T-helper 2 cell treated with Interferon-gamma antibody and Interleukin-4, amounts not matched to agents 5 μg/mL and 100 μg/mL, for 36 hours (primary cell): ENCODE results near the gene TMX2.
A peak's percentile ranks its signal among the peaks of the same experiment; 100 is the strongest.
"Not testable (repeated sequence)": the region's sequence is repeated elsewhere in the genome, so short reads cannot be mapped to it uniquely, and the experiment has no call there.

Source experiments
- DNase-seq: peaks from one replicate; pipeline ENCODE4 v3.0.0; 2021; ENCODE audit warnings: low spot score
- H3K27ac Mint-ChIP-seq: one replicate; pipeline ENCODE4 v1.8.0; 2021; ENCODE audit warnings: mild to moderate bottlenecking, mixed read lengths
- H3K27me3 Mint-ChIP-seq: one replicate; pipeline ENCODE4 v1.8.0; 2021; ENCODE audit warnings: low read depth, mixed read lengths
- H3K36me3 Mint-ChIP-seq: one replicate; pipeline ENCODE4 v1.8.0; 2021; ENCODE audit warnings: low read depth, mixed read lengths
- H3K4me1 Mint-ChIP-seq: one replicate; pipeline ENCODE4 v1.8.0; 2021; ENCODE audit warnings: low read depth, mixed read lengths
- H3K4me3 Mint-ChIP-seq: one replicate; pipeline ENCODE4 v1.8.0; 2022; ENCODE audit warnings: mild to moderate bottlenecking, moderate library complexity, mixed read lengths
- H3K9me3 Mint-ChIP-seq: one replicate; pipeline ENCODE4 v1.8.0; 2021; ENCODE audit warnings: mixed read lengths

The TMX2 gene

DNA sequence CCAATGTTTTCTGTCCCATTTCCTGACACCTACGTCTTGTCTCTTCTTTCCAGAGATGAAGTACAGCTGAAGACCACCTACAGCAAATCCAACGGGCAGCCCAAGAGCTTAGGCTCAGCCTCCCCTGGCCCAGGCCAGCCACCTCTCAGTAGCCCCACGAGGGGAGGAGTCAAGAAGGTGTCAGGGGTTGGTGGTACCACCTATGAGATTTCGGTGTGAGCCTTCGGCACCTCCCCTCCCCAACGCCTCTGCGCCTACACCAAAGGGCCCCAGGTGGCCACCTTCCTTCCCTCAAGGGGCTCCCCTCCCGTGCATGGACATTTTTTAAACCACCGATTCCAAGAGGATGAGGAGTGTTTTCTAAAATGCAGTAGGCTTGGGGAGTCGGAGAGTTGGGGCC is 12.6 kb upstream of the TMX2 start:
- no peak for DNase-seq
- Mint-ChIP-seq H3K36me3 (peaks cover 58% of the 10 kb centered on the region), H3K27me3 (no peaks in the 10 kb centered on the region), H3K4me3 (no peak overlapping the region), H3K9me3 (no peaks in the 10 kb centered on the region), H3K27ac (no peak overlapping the region), H3K4me1 (no peaks in the 10 kb centered on the region)

DNA sequence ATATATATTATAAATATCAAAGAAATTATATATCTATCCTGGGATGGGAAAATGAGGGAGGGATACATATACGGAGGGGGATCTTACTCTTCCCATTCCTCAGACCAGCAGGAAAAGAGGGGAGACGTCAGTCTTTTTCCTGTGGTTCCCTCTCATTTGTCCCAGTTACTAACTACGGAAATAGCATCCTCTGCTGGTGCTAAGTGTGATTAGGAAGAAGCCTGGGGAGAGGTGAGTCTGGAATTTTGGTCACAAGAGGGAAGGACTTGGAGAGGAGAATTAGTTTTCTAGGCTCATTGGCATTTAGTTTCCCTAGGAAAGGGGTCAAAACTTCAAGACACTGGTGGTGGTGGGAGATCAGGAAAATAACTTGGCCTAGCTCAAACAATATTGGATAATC is 12.0 kb upstream of the TMX2 start:
- H3K27ac Mint-ChIP-seq, result no peak overlapping the region

DNA sequence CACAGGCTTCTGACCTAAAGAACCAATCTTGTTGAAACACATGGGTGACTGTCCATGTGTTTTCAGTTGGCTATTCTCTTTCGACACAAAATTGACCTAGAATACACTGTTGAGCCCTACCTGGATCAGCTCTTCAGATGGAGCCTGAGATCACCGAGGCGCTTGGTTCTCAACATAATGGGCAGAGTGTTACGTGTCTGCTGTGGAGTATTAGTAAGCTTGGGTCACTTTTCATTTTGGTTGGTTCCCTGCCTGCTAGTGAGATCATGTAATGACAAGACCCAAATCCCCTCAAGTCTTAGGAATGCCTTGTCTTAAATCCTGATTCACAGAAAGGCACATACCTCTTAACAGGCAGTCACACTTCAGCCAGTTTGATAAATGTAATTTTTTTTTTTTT is 9.1 kb upstream of the TMX2 start:
- H3K36me3 Mint-ChIP-seq, result peaks cover 47% of the 10 kb centered on the region
- DNase-seq, result no peak
- H3K9me3 Mint-ChIP-seq, result no peaks in the 10 kb centered on the region
- no peak overlapping the region for H3K4me3 Mint-ChIP-seq
- H3K27ac Mint-ChIP-seq, result no peak overlapping the region
- peaks cover 2% of the 10 kb centered on the region for H3K4me1 Mint-ChIP-seq
- no peaks in the 10 kb centered on the region for H3K27me3 Mint-ChIP-seq

More for the DNA sequence above, 12.0 kb upstream of the TMX2 start:
- no peaks in the 10 kb centered on the region for H3K9me3 Mint-ChIP-seq
- no peaks in the 10 kb centered on the region for H3K27me3 Mint-ChIP-seq
- no peak overlapping the region for H3K4me3 Mint-ChIP-seq
- H3K4me1 Mint-ChIP-seq, result no peaks in the 10 kb centered on the region
- no peak for DNase-seq
- H3K36me3 Mint-ChIP-seq, result peaks cover 57% of the 10 kb centered on the region

DNA sequence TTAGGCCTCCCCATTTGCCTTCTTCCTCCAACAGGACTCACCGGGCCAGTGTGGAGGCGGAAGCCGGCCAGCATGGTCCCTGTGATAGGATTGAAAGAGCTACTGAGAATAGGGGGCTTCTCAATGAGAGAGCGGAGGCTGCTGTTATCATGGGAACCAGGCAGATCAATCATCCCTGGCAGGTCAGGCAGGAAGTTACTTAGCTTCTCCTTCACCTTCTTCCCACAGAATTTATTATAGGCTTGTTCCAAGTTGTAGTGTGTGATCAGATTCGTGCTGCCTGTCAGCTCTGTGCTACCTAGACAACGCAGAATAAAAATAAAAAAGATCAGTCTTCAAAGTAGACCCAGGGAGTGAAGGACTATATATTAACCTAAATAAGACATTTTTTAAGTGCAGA is 7.5 kb upstream of the TMX2 start:
- Mint-ChIP-seq H3K36me3 (peaks cover 34% of the 10 kb centered on the region), H3K27me3 (no peaks in the 10 kb centered on the region), H3K27ac (no peak overlapping the region), H3K4me3 (no peak overlapping the region), H3K9me3 (no peaks in the 10 kb centered on the region), H3K4me1 (peaks cover 8% of the 10 kb centered on the region)
- DNase-seq, result no peak

DNA sequence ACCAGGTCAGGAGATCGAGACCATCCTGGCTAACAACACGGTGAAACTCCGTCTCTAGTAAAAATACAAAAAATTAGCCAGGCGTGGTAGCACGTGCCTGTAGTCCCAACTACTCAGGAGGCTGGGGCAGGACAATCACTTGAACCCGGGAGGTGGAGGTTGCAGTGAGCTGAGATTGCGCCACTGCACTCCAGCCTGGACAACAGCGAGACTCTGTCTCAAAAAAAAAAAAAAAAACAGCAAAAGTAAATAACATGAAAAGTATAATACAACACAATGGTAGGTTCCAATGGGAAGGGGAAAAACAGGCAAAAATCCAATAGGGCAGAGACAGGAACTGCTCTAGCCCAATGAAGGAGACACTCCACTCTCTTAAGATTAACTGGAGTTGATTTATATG is 7.0 kb upstream of the TMX2 start:
- H3K4me3 Mint-ChIP-seq, H3K9me3 Mint-ChIP-seq, DNase-seq, H3K27ac Mint-ChIP-seq, H3K27me3 Mint-ChIP-seq: not testable (repeated sequence)
- peaks cover 11% of the 10 kb centered on the region for H3K4me1 Mint-ChIP-seq
- H3K36me3 Mint-ChIP-seq, result peaks cover 32% of the 10 kb centered on the region

DNA sequence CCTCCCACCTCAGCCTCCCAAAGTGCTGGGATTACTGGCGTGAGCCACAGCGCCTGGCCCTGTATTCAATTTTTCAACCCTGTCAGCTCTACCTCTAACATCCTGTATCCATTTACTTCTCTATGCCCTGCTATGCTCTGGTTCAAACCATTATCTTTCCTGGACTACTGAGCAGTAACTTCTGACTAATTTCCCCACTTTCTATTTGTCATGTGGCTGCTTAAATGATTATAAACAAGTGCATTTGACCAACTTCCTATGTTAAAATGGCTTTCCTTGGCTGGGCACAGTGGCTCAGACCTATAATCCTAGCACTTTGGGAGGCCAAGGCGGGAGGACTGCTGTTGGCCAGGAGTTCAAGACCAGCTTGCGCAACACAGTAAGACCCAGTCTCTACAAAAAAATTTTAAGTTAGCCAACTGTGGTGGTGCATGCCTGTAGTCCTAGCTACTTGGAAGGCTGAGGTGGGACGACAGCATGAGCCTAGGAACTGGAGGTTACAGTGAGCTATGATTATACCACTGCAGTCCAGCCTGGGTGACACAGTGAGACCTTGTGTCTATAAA is 2.5 kb upstream of the TMX2 start:
- H3K27me3 Mint-ChIP-seq, result no peaks in the 10 kb centered on the region
- no peaks in the 10 kb centered on the region for H3K9me3 Mint-ChIP-seq
- H3K27ac Mint-ChIP-seq, result peak overlapping the region; percentile 68
- peaks cover 35% of the 10 kb centered on the region for H3K4me1 Mint-ChIP-seq
- H3K36me3 Mint-ChIP-seq, result peaks cover 18% of the 10 kb centered on the region
- no peak for DNase-seq
- peak overlapping the region; percentile 14 for H3K4me3 Mint-ChIP-seq

DNA sequence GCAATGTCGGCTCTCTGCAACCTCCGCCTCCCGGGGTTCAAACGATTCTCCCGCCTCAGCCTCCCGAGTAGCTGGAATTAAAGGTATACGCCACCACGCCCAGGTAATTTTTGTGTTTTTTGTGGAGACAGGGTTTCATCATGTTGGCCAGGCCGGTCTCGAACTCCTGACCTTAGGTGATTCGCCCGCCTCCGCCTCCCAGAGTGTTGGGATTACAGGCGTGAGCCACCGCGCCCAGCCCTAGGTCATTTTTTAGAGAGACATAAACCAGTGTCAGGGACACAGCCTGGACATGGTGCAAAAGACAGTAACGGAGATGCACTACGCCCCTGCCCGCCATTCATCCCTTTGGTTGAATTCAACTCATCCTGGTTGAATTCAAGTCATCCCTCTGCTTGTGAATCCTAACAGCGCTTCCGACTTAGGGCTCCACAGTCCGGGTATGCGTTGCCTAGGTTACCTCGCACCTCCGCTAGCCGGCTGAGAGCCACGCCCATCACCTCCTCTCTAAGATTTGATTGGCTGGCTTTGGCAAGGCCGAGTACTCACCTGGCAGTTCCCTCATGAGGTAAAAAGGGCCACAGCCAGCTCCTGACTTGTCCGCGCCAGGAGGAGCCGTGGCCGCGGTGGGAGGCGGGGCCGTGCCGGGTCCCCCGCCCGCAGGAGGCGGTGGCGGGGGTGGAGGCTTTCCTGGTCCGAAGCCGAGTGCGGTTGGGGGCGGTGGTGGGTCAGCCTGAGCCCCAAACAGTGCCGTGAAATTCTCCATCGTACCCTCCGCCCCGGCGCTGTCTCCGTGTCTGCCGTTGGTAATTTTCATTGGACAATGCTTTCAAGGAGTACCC is 758 bp upstream of the TMX2 start, which contains the start of gene MED19:
Gene MED19, minus strand, starts transcription at position 802 of the 842 bp plus-strand sequence. Its CDS starts 36 bp downstream, at position 766.
- Mint-ChIP-seq H3K4me1 (peaks cover 35% of the 10 kb centered on the region), H3K4me3 (peak within 1 kb of the TSS; percentile 98), H3K27me3 (no peaks in the 10 kb centered on the region), H3K36me3 (peaks cover 19% of the 10 kb centered on the region), H3K27ac (peak within 1 kb of the TSS; percentile 98), H3K9me3 (no peaks in the 10 kb centered on the region)
- DNase-seq, result peak; percentile 73

DNA sequence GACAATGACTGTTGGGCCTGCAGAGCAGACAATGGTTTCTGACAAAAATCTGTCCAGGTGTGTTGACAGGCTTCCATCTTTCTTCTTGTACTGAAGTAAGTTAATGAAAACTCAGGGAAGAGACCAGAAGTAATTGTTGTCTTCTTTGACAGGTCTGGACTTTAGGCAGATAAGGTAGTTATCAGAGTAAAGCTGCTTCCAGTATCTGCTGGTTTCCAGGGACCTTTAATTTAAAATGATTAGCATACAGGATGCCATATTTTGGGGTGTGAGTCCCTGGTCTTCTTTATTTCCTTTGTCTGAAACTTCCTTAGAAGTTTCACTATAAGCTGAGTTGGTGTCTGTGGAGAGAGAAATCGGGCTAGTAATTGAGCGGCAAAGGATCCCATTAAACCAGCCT is 1.4 kb downstream of the TMX2 start:
- Mint-ChIP-seq H3K27me3 (no peaks in the 10 kb centered on the region), H3K9me3 (no peaks in the 10 kb centered on the region), H3K4me3 (peak overlapping the region; percentile 98), H3K27ac (peak overlapping the region; percentile 98), H3K4me1 (peaks cover 30% of the 10 kb centered on the region), H3K36me3 (peaks cover 16% of the 10 kb centered on the region)
- no peak for DNase-seq

DNA sequence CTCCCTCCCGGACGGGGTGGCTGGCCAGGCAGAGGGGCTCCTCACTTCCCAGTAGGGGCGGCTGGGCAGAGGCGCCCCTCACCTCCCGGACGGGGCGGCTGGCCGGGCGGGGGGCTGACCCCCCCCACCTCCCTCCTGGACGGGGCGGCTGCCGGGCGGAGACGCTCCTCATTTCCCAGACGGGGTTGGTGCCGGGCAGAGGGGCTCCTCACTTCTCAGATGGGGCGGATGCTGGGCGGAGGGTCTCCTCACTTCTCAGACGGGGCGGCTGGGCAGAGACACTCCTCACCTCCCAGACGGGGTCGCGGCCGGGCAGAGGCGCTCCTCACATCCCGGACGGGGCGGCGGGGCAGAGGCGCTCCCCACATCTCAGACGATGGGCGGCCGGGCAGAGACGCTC is 4.3 kb downstream of the TMX2 start:
- peaks cover 20% of the 10 kb centered on the region for H3K36me3 Mint-ChIP-seq
- not testable (repeated sequence) for H3K27ac Mint-ChIP-seq, H3K27me3 Mint-ChIP-seq, H3K9me3 Mint-ChIP-seq, H3K4me3 Mint-ChIP-seq, DNase-seq
- peaks cover 14% of the 10 kb centered on the region for H3K4me1 Mint-ChIP-seq

DNA sequence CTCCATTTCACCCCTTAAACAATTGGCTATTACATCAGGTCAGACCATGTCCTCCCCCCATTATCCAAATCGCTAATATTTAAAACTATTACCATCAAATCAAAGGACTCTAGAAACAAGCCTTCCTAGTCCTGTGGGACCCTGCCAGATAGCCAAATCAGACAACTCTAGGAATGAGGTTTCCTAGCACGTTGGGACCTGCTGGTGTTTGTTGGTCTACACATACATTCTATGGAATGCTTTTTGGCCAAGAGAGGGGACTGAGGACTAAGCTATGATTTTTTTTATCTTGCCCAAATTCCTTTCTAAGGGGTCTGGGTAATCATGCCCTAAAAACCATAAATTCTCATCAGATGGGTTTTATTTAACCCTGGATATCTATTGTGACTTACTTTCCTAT is 14.8 kb downstream of the TMX2 start:
- H3K4me3 Mint-ChIP-seq, result no peak overlapping the region
- H3K9me3 Mint-ChIP-seq, result no peaks in the 10 kb centered on the region
- H3K27ac Mint-ChIP-seq, result no peak overlapping the region
- no peaks in the 10 kb centered on the region for H3K27me3 Mint-ChIP-seq
- no peak for DNase-seq
- peaks cover 1% of the 10 kb centered on the region for H3K36me3 Mint-ChIP-seq
- H3K4me1 Mint-ChIP-seq, result peaks cover 8% of the 10 kb centered on the region

DNA sequence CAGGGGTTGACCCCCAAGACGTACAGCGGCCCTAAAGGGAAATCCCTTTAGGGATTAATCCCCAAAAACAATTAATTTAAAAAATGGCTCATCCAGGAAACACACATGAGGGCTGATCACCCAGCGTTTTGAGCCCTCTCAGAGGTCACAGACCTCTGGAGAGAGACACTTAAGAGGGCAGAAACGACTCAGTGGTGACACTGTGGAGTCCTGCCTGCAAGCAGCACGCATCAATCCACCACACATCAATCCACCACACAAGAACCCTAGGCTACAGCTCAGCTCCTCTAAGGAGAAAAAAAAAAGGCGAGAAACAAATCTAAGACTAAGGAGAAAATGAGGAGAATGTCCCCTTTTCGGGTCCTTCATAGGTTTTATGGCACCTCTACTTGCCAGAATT is 16.4 kb downstream of the TMX2 start:
- no peak overlapping the region for H3K4me3 Mint-ChIP-seq

DNA sequence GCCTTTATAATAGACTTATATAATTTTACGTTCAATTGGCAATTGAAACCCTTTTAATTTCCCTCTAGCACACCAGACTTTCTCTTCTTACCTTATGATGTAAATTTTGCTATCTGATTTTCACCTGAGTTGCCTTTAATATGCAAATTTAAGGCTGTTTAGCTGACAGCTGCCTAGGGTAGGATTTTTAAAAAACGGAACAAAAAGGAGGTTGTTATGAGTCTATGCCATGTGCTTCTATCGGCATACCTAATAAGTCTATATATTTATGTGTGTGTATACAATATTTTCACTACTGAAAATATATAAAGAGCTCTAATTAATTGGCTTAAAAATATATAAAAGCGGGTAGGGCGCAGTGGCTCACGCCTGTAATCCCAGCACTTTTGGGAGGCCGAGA is 17.1 kb downstream of the TMX2 start:
- DNase-seq, result no peak
- Mint-ChIP-seq H3K27me3 (no peaks in the 10 kb centered on the region), H3K27ac (no peak overlapping the region), H3K36me3 (peaks cover 5% of the 10 kb centered on the region), H3K4me3 (no peak overlapping the region), H3K4me1 (peaks cover 8% of the 10 kb centered on the region), H3K9me3 (no peaks in the 10 kb centered on the region)

More for the DNA sequence above, 16.4 kb downstream of the TMX2 start:
- Mint-ChIP-seq H3K27ac (peak overlapping the region; percentile 28), H3K4me1 (peaks cover 8% of the 10 kb centered on the region), H3K36me3 (peaks cover 1% of the 10 kb centered on the region), H3K9me3 (no peaks in the 10 kb centered on the region), H3K27me3 (no peaks in the 10 kb centered on the region)
- DNase-seq, result no peak

DNA sequence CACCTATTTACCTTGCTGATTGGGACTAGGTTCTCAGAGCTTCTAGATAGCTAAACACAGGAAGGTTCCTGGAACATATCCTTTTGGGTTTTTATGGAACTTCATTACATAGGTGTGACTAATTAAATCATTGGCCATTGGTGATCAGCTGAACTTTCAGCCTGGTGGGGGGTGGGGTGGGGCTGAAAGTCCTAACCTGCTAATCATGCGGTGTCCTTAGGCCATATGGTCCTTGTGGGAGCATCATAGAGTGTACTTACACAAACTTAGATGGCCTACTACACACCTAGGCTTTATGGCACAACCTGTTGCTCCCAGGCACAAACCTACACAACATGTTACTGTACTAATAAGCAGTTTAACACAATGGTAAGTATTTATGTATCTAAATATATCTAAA is 20.3 kb downstream of the TMX2 start:
- Mint-ChIP-seq H3K4me3 (no peak overlapping the region), H3K9me3 (no peaks in the 10 kb centered on the region), H3K4me1 (peaks cover 18% of the 10 kb centered on the region), H3K36me3 (peaks cover 17% of the 10 kb centered on the region), H3K27me3 (no peaks in the 10 kb centered on the region), H3K27ac (no peak overlapping the region)
- no peak for DNase-seq

DNA sequence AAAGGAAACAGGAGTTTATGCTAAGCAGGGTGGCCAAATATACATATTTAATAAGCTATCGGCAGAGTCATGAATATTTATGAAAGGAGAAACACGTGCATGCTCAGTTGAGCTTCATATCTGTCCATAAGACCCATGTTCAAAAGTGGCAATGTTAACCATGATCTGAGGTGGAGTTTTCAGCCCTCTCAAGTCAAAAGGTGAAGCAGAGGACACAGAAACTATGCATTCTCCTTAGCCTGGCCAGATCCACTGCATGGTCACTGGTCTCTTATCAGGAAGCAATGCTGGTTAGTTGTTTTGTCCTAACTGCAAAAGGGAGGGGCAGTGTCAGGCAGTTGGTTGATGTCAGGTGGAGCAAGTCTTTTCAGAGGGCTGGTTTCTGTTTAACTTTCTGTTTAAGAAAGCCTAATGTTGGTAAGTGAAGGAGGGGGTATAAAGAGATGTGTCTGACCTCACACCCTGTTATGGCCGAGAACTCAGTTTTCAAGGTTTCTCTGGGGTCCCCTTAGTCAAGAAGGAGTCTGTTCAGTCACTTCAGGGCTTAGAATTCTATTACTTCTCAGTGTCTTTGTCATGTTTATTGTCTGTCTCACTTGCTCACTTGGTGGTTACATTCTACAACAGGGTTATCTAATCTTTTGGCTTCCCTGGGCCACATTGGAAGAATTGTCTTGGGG is 23.4 kb downstream of the TMX2 start:
- Mint-ChIP-seq H3K27me3 (no peaks in the 10 kb centered on the region), H3K4me3 (peak overlapping the region; percentile 34), H3K4me1 (peaks cover 23% of the 10 kb centered on the region), H3K9me3 (no peaks in the 10 kb centered on the region), H3K36me3 (peaks cover 29% of the 10 kb centered on the region), H3K27ac (peak overlapping the region; percentile 74)
- DNase-seq, result no peak
